Lower leg skin (tissue), 3 donors: Measurements from ENCODE around the gene RBFOX2.

Experiments
- POLR2A ChIP-seq, 2 donors: fragments of 450-650 bp; IDR thresholded peaks; one replicate each; pipeline ENCODE4 v1.6.1; 2016 to 2017; ENCODE audit warnings: antibody characterized with exemption in 2 of 2, mild to moderate bottlenecking in 1 of 2, moderate library complexity in 1 of 2
- TF ChIP-seq, protein P1 (sequence below), 3 donors: fragments of 450-650 bp; IDR thresholded peaks; one replicate each; pipeline ENCODE4 v1.5.1; 2016; ENCODE audit warnings: antibody characterized with exemption in 3 of 3, mild to moderate bottlenecking in 3 of 3, moderate library complexity in 2 of 3

DNA sequence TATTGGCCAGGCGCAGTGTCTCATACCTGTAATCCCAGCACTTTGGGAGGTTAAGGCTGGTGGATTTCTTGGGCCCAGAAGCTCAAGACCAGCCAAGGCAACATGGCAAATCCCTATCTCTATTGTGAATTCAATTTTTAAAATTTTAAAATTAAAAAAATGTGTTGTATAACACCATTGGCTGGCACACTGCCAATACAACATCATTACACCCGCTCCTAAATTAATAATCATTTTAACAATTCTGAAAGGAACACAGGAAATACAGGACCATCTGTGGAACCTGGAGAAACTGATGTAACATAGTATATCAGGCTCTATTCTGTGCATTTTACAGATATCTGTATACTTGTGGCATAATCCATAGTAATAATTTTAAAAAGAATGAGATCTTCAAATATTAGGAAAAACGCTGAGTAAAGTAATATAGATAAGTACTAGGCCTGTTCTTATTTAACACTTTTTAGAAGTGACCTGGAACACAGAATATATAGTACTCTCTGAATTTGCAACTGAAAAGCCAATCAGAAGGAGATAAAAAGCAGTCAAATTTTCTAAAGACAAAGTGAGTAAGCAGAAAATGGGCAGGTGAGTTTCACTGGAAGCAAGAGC lies 186.6 kb downstream of the RBFOX2 start:
- TF ChIP-seq, protein P1, sequence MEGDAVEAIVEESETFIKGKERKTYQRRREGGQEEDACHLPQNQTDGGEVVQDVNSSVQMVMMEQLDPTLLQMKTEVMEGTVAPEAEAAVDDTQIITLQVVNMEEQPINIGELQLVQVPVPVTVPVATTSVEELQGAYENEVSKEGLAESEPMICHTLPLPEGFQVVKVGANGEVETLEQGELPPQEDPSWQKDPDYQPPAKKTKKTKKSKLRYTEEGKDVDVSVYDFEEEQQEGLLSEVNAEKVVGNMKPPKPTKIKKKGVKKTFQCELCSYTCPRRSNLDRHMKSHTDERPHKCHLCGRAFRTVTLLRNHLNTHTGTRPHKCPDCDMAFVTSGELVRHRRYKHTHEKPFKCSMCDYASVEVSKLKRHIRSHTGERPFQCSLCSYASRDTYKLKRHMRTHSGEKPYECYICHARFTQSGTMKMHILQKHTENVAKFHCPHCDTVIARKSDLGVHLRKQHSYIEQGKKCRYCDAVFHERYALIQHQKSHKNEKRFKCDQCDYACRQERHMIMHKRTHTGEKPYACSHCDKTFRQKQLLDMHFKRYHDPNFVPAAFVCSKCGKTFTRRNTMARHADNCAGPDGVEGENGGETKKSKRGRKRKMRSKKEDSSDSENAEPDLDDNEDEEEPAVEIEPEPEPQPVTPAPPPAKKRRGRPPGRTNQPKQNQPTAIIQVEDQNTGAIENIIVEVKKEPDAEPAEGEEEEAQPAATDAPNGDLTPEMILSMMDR (IDR thresholded peaks at IDR 0.05): no peak
- TF ChIP-seq POLR2A (IDR thresholded peaks at IDR 0.05): no peak
